ENCODE measurements around the gene PET100. TPM values are rescaled to one million over a fixed set of nuclear protein-coding genes. Genes with fewer than 3 reads are reported as not detected.
"Not testable (repeated sequence)": the region's sequence is repeated elsewhere in the genome, so short reads cannot be mapped to it uniquely, and the experiment has no call there.

Gene PET100
- total RNA-seq, 6 donors from 2014 or later = 21.3 to 133 (median 71.3) TPM

DNA sequence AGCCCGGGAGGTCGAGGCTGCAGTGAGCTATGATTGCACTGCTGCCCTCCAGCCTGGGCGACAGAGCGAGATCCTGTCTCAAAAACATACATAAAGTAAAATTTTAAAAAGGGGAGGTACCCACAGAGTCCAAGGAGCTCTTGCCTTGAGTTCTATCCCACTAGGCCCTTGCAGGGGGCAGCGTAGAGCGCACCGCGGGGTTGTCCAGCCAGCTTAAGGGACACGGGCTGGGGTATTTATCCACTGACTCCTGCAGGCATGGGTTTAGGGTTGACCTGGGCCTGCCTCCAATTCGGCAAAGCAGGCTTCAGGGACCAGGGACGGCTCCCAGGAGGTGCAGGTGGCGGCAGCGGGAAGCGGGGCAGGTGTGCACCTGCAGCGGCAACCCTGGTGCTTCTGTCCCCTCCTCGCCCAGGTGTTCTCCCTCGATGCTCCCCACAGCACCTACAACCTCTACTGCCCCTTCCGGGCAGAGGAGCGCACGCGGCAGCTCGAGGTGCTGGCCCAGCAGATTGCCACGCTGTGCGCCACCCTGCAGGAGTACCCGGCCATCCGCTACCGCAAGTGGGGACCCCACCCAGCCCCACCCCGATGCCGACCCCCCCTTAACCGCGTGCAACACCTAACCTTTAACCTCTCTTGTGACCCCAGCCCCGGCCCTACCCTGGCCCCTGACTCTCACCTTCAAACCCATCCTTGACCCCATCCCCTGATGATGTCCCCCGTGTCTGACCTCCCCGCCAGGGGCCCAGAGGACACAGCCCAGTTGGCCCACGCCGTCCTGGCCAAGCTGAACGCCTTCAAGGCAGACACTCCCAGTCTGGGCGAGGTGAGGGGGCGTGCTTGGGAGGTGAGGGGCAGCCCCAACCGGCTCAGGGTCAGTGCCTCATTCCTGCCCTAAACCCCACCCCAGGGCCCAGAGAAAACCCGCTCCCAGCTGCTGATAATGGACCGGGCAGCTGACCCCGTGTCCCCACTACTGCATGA, 12.0 kb downstream of the PET100 start:
- peak in 1 of 2 donors; percentile 70 for DNase-seq
- H3K4me3 ChIP-seq = no peak overlapping the region
- H3K36me3 ChIP-seq = peaks cover 0 to 41% (median 18%) of the 10 kb centered on the region in 4 donors
- ATAC-seq (ENCODE audit: low FRiP score in 2 of 2) = no peak
- peaks cover 0 to 6% (median 0%) of the 10 kb centered on the region in 4 donors for H3K27me3 ChIP-seq
- no peaks in the 10 kb centered on the region for H3K9me3 ChIP-seq
- 89 to 90% methylated on average over 36 to 41 of the region's 43 CpGs for WGBS, 2 donors
- peaks cover 0 to 44% (median 10%) of the 10 kb centered on the region in 4 donors for H3K4me1 ChIP-seq
- no peak overlapping the region for H3K27ac ChIP-seq
- no peak for TF ChIP-seq EP300 (IDR thresholded peaks at IDR 0.05)
- TF ChIP-seq POLR2A (IDR thresholded peaks at IDR 0.05) = no peak
- TF ChIP-seq, protein P1, sequence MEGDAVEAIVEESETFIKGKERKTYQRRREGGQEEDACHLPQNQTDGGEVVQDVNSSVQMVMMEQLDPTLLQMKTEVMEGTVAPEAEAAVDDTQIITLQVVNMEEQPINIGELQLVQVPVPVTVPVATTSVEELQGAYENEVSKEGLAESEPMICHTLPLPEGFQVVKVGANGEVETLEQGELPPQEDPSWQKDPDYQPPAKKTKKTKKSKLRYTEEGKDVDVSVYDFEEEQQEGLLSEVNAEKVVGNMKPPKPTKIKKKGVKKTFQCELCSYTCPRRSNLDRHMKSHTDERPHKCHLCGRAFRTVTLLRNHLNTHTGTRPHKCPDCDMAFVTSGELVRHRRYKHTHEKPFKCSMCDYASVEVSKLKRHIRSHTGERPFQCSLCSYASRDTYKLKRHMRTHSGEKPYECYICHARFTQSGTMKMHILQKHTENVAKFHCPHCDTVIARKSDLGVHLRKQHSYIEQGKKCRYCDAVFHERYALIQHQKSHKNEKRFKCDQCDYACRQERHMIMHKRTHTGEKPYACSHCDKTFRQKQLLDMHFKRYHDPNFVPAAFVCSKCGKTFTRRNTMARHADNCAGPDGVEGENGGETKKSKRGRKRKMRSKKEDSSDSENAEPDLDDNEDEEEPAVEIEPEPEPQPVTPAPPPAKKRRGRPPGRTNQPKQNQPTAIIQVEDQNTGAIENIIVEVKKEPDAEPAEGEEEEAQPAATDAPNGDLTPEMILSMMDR (IDR thresholded peaks at IDR 0.05) = no peak
- no peak for TF ChIP-seq POLR2AphosphoS5 (IDR thresholded peaks at IDR 0.05)

DNA sequence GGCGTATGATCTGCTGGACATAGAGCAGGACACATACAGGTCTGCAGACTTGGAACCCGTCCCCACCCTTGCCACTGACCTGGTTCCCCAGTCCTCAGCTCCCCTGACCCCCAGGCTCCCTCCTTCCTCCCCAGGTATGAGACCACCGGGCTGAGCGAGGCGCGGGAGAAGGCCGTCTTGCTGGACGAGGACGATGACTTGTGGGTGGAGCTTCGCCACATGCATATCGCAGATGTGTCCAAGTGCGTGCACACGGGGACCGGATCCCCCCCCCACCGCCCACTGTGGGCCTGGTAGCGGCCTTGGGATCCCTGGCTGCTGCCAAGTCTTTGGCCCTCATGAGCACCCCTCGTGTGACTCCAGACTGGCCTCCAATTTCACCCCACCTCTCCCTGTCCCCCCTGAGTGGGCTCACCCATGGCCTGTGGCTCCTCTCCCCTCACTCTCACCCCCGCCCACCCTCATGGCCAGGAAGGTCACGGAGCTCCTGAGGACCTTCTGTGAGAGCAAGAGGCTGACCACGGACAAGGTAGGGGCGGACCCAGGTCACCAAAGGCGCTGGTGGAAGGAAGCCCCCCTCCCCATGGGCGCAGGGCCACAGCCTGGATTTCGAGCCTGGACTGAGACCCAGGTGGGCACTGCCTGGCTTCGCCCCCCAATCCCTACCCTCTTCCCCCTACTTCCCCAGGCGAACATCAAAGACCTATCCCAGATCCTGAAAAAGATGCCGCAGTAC, 12.9 kb downstream of the PET100 start:
- no peak for TF ChIP-seq POLR2A (IDR thresholded peaks at IDR 0.05)
- TF ChIP-seq, protein P1 (IDR thresholded peaks at IDR 0.05) = no peak
- H3K9me3 ChIP-seq = no peaks in the 10 kb centered on the region
- no peak overlapping the region for H3K27ac ChIP-seq
- peaks cover 0 to 2% (median 0%) of the 10 kb centered on the region in 4 donors for H3K27me3 ChIP-seq
- DNase-seq = peak in 1 of 2 donors; percentile 74
- no peak overlapping the region for H3K4me3 ChIP-seq
- ATAC-seq (ENCODE audit: low FRiP score in 2 of 2) = no peak
- 89 to 96% methylated on average over 16 to 24 of the region's 27 CpGs for WGBS, 2 donors
- H3K36me3 ChIP-seq = peaks cover 0 to 45% (median 21%) of the 10 kb centered on the region in 4 donors
- H3K4me1 ChIP-seq = peaks cover 0 to 35% (median 6%) of the 10 kb centered on the region in 4 donors

DNA sequence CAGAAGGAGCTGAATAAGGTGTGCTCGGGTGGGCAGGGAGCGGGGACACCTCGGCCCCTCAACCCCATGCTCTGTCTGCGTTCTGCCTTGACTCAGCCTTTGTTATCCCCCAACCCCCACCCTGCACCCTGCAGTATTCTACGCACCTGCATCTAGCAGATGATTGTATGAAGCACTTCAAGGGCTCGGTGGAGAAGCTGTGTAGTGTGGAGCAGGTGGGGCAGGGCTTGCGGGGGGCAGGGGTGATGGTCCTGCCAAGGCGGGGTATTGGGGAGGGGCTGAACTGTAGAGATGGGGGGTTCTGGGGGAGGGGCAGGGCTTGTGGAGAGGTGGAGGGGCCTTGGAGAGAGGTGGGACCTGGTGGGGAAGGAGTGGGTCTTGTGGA, 13.4 kb downstream of the PET100 start:
- Histone ChIP-seq H3K36me3 (peaks cover 0 to 45% (median 21%) of the 10 kb centered on the region in 4 donors), H3K4me1 (peaks cover 0 to 29% (median 4%) of the 10 kb centered on the region in 4 donors), H3K27ac (no peak overlapping the region), H3K9me3 (no peaks in the 10 kb centered on the region), H3K27me3 (no peaks in the 10 kb centered on the region), H3K4me3 (no peak overlapping the region)
- TF ChIP-seq, protein P1 (IDR thresholded peaks at IDR 0.05) = no peak
- TF ChIP-seq POLR2AphosphoS5 (IDR thresholded peaks at IDR 0.05) = no peak
- no peak for TF ChIP-seq EP300 (IDR thresholded peaks at IDR 0.05)
- TF ChIP-seq POLR2A (IDR thresholded peaks at IDR 0.05) = no peak
- ATAC-seq (ENCODE audit: low FRiP score in 2 of 2) (no peak), DNase-seq (no peak)
- 93 to 94% methylated on average over 7 to 8 of the region's 8 CpGs for WGBS, 2 donors

DNA sequence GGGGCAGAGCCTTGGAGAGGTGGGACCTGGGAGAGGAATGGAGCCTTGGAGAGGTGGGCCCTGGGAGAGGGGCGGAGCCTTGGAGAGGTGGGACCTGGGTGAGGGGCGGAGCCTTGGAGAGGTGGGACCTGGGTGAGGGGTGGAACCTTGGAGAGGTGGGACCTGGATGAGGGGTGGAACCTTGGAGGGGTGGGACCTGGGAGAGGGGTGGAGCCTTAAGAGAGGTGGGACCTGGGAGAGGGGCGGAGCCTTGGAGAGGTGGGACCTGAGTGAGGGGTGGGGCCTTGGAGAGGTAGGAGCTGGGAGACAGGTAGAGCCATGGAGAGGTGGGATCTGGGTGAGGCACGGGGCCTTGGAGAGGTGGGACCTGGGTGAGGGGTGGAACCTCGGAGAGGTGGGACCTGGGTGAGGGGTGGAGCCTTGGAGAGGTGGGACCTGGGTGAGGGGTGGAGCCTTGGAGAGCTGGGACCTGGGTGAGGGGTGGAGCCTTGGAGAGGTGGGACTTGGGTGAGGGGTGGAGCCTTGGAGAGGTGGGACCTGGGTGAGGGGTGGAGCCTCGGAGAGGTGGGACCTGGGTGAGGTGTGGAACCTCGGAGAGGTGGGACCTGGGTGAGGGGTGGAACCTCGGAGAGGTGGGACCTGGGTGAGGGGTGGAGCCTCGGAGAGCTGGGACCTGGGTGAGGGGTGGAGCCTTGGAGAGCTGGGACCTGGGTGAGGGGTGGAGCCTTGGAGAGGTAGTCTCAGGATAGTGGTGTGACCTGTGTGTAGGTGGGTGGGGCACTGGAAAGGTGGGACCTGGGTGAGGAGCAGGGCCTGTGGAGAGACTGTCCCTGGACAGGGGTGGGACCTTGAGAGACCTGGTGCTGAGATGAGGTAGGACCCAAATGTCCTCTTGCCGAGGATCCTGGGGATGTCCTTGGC, 14.3 kb downstream of the PET100 start:
- Histone ChIP-seq H3K4me1 (peaks cover 0 to 22% (median 3%) of the 10 kb centered on the region in 4 donors), H3K36me3 (peaks cover 0 to 45% (median 21%) of the 10 kb centered on the region in 4 donors)
- H3K4me3 ChIP-seq; H3K27me3 ChIP-seq; H3K9me3 ChIP-seq; ATAC-seq (ENCODE audit: low FRiP score in 2 of 2); H3K27ac ChIP-seq: not testable (repeated sequence)
- DNase-seq = peak in 1 of 2 donors; percentile 64
- 67 to 85% methylated on average over 9 to 10 of the region's 10 CpGs for WGBS, 2 donors

All from upper lobe of left lung (tissue), 6 donors.